SK-N-SH treated with all-trans-retinoic acid at 6 μM for 48 hours (cell line): ENCODE measurements around the gene KIF18B.

ENCODE experiments used
- ESRRG ChIP-seq: fragments of 250-450 bp; sonication (Bioruptor Pico); IDR thresholded peaks from 2 replicates; pipeline ENCODE4 v1.6.1; 2021; ENCODE audit warnings: mild to moderate bottlenecking
- PATZ1 ChIP-seq: fragments of 250-450 bp; sonication (Bioruptor Pico); IDR thresholded peaks from 2 replicates; pipeline ENCODE4 v1.8.0; 2020; ENCODE audit warnings: mild to moderate bottlenecking, moderate library complexity, borderline replicate concordance
- RARB ChIP-seq: fragments of 250-450 bp; sonication (Bioruptor Pico); IDR thresholded peaks from 2 replicates; pipeline ENCODE4 v1.8.0; 2021; ENCODE audit warnings: mild to moderate bottlenecking, moderate library complexity
- TCF4 ChIP-seq: fragments of 250-450 bp; sonication (Bioruptor Pico); IDR thresholded peaks from 2 replicates; pipeline ENCODE4 v1.8.0; 2021; ENCODE audit warnings: mild to moderate bottlenecking, moderate library complexity, borderline replicate concordance
- ZFP30 ChIP-seq: fragments of 450-650 bp; formaldehyde crosslinking; IDR thresholded peaks from 2 replicates; pipeline ENCODE4 v1.5.0; 2022; ENCODE audit warnings: mild to moderate bottlenecking, moderate library complexity
- ZNF565 ChIP-seq: fragments of 450-650 bp; formaldehyde crosslinking; conservative IDR thresholded peaks from 2 replicates; pipeline ENCODE4 v1.5.0; 2020; ENCODE audit warnings: low read depth, mild to moderate bottlenecking, moderate library complexity
- TF ChIP-seq, protein P1 (sequence below): fragments of 250-450 bp; sonication (Bioruptor Pico); IDR thresholded peaks from 2 replicates; pipeline ENCODE4 v1.5.1; 2020; ENCODE audit warnings: low read depth, mild to moderate bottlenecking, moderate library complexity
- TF ChIP-seq, protein P2 (sequence below): fragments of 250-450 bp; sonication (Bioruptor Pico); IDR thresholded peaks from 2 replicates; pipeline ENCODE4 v1.5.1; 2021; ENCODE audit warnings: mild to moderate bottlenecking, moderate library complexity

DNA sequence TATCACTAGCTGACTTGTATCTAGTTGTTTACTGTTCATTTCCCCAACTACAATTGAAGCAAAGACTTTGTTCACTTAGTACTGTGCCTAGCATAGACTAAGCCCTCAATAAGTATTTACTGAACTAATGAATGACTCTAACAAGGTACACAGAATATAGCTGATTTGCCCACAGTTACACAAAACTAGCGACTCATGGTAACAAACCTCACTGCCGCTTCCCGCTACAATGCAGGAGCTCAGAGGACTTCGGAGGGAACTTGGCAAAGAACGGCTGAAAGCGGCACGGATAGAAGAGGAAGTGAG, 48.9 kb downstream of the KIF18B start:
- TF ChIP-seq, protein P1, sequence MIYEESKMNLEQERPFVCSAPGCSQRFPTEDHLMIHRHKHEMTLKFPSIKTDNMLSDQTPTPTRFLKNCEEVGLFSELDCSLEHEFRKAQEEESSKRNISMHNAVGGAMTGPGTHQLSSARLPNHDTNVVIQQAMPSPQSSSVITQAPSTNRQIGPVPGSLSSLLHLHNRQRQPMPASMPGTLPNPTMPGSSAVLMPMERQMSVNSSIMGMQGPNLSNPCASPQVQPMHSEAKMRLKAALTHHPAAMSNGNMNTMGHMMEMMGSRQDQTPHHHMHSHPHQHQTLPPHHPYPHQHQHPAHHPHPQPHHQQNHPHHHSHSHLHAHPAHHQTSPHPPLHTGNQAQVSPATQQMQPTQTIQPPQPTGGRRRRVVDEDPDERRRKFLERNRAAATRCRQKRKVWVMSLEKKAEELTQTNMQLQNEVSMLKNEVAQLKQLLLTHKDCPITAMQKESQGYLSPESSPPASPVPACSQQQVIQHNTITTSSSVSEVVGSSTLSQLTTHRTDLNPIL: no peak
- TF ChIP-seq ZNF565 (no peak), PATZ1 (CRISPR knock-in tag) (no peak), RARB (CRISPR knock-in tag) (no peak), ESRRG (CRISPR knock-in tag) (no peak), TCF4 (no peak), ZFP30 (CRISPR knock-in tag) (no peak)
- TF ChIP-seq, protein P2, sequence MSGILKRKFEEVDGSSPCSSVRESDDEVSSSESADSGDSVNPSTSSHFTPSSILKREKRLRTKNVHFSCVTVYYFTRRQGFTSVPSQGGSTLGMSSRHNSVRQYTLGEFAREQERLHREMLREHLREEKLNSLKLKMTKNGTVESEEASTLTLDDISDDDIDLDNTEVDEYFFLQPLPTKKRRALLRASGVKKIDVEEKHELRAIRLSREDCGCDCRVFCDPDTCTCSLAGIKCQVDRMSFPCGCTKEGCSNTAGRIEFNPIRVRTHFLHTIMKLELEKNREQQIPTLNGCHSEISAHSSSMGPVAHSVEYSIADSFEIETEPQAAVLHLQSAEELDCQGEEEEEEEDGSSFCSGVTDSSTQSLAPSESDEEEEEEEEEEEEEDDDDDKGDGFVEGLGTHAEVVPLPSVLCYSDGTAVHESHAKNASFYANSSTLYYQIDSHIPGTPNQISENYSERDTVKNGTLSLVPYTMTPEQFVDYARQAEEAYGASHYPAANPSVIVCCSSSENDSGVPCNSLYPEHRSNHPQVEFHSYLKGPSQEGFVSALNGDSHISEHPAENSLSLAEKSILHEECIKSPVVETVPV (CRISPR knock-in tag): no peak
